A673 (cell line): ENCODE measurements around the gene FAM163B. TPM values are rescaled to one million over a fixed set of nuclear protein-coding genes. Genes with fewer than 3 reads are reported as not detected.

Experiments used
- BruUV-seq: library from RNA; stranded (reverse); fragments of 400-500 nt; replicated peaks from 2 replicates; lab custom pipeline; 2021; lab: Mats Ljungman, UMichigan
- CTCF ChIA-PET: fragments of 300-600 bp; sonication (Branson Sonifier 250); formaldehyde crosslinking; loops from one replicate; lab custom pipeline; 2022; ENCODE audit warnings: antibody characterized with exemption; lab: Charles Lee
- POLR2A ChIA-PET: fragments of 300-600 bp; sonication (Branson Sonifier 250); formaldehyde crosslinking; loops from one replicate; lab custom pipeline; 2022; ENCODE audit warnings: antibody characterized with exemption; ENCODE audit not compliant: low non-redundant PET; lab: Charles Lee
- DNase-seq: peaks from one replicate; pipeline ENCODE4 v3.0.0-alpha.2; 2015; ENCODE audit warnings: low spot score
- H3K27ac ChIP-seq: fragments of 200-600 bp; sonication (generic); 2 replicates; pipeline ENCODE4 v1.5.1; 2016; ENCODE audit warnings: mixed run types, low read depth, mild to moderate bottlenecking, mixed read lengths, antibody characterized with exemption, low read length; ENCODE audit not compliant: poor library complexity, severe bottlenecking
- H3K27me3 ChIP-seq: fragments of 200-600 bp; sonication (generic); replicated peaks from 2 replicates; pipeline ENCODE4 v1.6.1; 2017; ENCODE audit warnings: mixed run types, low read depth, mild to moderate bottlenecking, mixed read lengths, antibody characterized with exemption, low read length; ENCODE audit not compliant: insufficient read depth, poor library complexity
- H3K36me3 ChIP-seq: fragments of 200-600 bp; sonication (generic); 2 replicates; pipeline ENCODE4 v1.6.1; 2016; ENCODE audit warnings: mixed run types, mild to moderate bottlenecking, mixed read lengths, antibody characterized with exemption, low read length; ENCODE audit not compliant: insufficient read depth, poor library complexity, severe bottlenecking
- H3K4me1 ChIP-seq: fragments of 200-600 bp; sonication (generic); 2 replicates; pipeline ENCODE4 v1.6.1; 2017; ENCODE audit warnings: mixed run types, mild to moderate bottlenecking, mixed read lengths, antibody characterized with exemption, low read length; ENCODE audit not compliant: insufficient read depth, poor library complexity, severe bottlenecking
- H3K4me3 ChIP-seq: fragments of 200-600 bp; sonication (generic); 2 replicates; pipeline ENCODE4 v1.5.1; 2016; ENCODE audit warnings: low read depth, mixed run types, mild to moderate bottlenecking, mixed read lengths, low read length; ENCODE audit not compliant: poor library complexity, severe bottlenecking
- H3K9me3 ChIP-seq: fragments of 200-600 bp; sonication (generic); 2 replicates; pipeline ENCODE4 v1.6.1; 2016; ENCODE audit warnings: mixed run types, low read depth, mild to moderate bottlenecking, mixed read lengths, antibody characterized with exemption, low read length; ENCODE audit not compliant: poor library complexity, severe bottlenecking
- EZH2 ChIP-seq: fragments of 200-600 bp; sonication (generic); IDR thresholded peaks from 2 replicates; pipeline ENCODE4 v1.6.1; 2017; ENCODE audit warnings: borderline replicate concordance, low read depth, mild to moderate bottlenecking, mixed read lengths, antibody characterized with exemption, low read length; ENCODE audit not compliant: poor library complexity, severe bottlenecking
- intact Hi-C: fragments of 100-400 bp; cut with micrococcal nuclease; formaldehyde crosslinking; loops from one replicate; pipeline ENCODE4 v1.10.0; 2022; ENCODE audit not compliant: unreplicated experiment
- total RNA-seq: library from RNA; stranded (reverse); gene quantifications from 2 replicates; pipeline ENCODE4 v1.2.3, GENCODE V29; 2021
- TF ChIP-seq, protein P1 (sequence below): fragments of 300-800, 200-600 bp; sonication (generic); conservative IDR thresholded peaks from 2 replicates; pipeline ENCODE4 v1.5.1; 2017; ENCODE audit warnings: low read depth, mild to moderate bottlenecking, antibody characterized with exemption, low read length, moderate library complexity, mixed read lengths

Gene FAM163B
- total RNA-seq, 1 experiment from 2014 or later: not detected

DNA sequence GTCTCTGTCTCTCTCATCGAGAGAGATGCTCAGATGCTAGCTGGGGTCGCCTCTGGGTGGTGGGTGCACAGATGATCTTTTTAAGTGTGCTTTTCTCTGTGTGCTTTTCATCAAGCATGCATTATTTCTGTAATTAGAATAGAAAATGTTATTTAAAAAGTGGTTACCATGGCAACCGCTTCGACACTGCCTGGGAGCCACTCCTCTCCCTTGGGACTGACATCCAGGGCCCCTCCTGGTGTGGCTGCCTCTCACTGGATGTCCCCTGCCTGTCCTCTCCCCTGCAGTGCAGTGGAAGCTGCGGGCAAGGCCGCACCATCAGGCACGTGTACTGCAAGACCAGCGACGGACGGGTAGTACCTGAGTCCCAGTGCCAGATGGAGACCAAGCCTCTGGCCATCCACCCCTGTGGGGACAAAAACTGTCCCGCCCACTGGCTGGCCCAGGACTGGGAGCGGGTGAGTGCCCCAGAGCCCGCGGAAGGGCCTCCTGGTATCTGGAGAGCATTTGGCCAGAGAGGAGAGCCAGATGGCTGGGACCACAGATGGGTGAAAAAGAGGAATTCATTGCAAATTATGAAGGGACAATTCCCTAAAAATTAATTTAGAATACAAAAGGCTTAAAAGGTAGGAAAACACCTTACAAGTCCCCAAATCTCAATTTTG lies 39.9 kb downstream of the FAM163B start:
- no peak for TF ChIP-seq EZH2
- TF ChIP-seq, protein P1, sequence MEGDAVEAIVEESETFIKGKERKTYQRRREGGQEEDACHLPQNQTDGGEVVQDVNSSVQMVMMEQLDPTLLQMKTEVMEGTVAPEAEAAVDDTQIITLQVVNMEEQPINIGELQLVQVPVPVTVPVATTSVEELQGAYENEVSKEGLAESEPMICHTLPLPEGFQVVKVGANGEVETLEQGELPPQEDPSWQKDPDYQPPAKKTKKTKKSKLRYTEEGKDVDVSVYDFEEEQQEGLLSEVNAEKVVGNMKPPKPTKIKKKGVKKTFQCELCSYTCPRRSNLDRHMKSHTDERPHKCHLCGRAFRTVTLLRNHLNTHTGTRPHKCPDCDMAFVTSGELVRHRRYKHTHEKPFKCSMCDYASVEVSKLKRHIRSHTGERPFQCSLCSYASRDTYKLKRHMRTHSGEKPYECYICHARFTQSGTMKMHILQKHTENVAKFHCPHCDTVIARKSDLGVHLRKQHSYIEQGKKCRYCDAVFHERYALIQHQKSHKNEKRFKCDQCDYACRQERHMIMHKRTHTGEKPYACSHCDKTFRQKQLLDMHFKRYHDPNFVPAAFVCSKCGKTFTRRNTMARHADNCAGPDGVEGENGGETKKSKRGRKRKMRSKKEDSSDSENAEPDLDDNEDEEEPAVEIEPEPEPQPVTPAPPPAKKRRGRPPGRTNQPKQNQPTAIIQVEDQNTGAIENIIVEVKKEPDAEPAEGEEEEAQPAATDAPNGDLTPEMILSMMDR: no peak
- no TSS peak for BruUV-seq
- Histone ChIP-seq H3K27me3 (no peaks in the 10 kb centered on the region), H3K27ac (no peak overlapping the region), H3K9me3 (no peaks in the 10 kb centered on the region), H3K4me1 (no peaks in the 10 kb centered on the region), H3K4me3 (no peak overlapping the region), H3K36me3 (no peaks in the 10 kb centered on the region)
- ChIA-PET POLR2A (no interaction called here), CTCF (no interaction called here)
- intact Hi-C loops: no loop called here
- no peak for DNase-seq

DNA sequence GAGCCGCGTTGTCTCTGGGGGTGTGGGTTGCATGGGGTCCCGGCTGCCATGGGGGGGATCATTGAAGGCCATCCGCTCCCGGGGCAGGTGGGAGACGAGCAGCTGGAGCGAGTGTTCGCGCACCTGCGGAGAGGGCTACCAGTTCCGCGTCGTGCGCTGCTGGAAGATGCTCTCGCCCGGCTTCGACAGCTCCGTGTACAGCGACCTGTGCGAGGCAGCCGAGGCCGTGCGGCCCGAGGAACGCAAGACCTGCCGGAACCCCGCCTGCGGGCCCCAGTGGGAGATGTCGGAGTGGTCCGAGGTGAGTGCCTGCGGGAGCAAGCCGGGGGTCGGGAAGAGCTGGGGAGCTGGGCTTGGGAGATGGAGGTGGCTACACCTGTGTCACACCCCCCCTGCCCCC lies 41.0 kb downstream of the FAM163B start:
- Histone ChIP-seq H3K27me3 (no peaks in the 10 kb centered on the region), H3K4me3 (no peak overlapping the region), H3K36me3 (no peaks in the 10 kb centered on the region), H3K4me1 (peaks cover 5% of the 10 kb centered on the region), H3K27ac (no peak overlapping the region), H3K9me3 (no peaks in the 10 kb centered on the region)
- DNase-seq: no peak
- BruUV-seq: no TSS peak
- intact Hi-C loops: no loop called here
- TF ChIP-seq, protein P1: no peak
- TF ChIP-seq EZH2: no peak
- ChIA-PET POLR2A (no interaction called here), CTCF (no interaction called here)

DNA sequence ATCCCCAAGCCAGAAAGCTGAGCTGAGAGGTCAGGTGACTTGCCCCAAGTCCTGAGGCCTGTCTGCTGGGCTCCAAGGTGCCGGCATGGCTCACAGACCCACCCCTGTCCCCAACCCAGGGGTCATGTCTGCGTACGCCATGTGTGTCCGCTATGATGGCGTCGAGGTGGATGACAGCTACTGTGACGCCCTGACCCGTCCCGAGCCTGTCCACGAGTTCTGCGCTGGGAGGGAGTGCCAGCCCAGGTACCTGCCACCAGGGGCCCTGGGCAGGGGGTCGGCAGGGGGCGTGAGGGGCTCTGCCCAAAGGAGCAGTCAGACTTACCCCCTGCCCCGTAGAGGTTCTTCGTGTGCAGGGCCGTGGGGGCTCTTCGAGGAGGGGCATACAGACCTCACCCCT lies 42.4 kb downstream of the FAM163B start:
- no peak overlapping the region for H3K27ac ChIP-seq
- intact Hi-C loops: no loop called here
- peaks cover 5% of the 10 kb centered on the region for H3K4me1 ChIP-seq
- H3K36me3 ChIP-seq: no peaks in the 10 kb centered on the region
- TF ChIP-seq, protein P1: no peak
- TF ChIP-seq EZH2: no peak
- no peaks in the 10 kb centered on the region for H3K27me3 ChIP-seq
- ChIA-PET POLR2A (no interaction called here), CTCF (no interaction called here)
- no peak overlapping the region for H3K4me3 ChIP-seq
- no TSS peak for BruUV-seq
- no peak for DNase-seq
- H3K9me3 ChIP-seq: no peaks in the 10 kb centered on the region
